ENCODE results near the gene PPP1R13B.

DNA sequence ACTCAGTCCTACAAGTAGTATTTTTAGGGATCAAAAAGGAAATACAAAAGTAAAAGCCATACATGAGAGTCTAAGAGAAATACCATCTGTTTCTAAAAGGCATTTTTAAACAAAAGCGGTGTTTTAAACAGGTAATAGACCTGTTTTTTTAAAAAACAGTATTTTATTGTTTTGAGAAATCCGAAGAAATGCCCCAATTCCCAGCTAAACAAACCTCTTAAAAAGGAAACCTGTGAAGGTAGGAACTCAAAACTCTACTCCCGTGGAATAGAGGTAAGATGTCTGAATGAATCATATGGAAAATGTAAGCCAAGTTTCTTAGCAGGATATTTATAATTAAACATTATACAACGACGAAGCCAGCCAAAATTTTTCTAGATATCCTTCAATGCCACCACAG lies 2.0 kb downstream of the PPP1R13B start:
- no peak for TF ChIP-seq CTCF (IDR thresholded peaks at IDR 0.05)
- TF ChIP-seq POLR2A (IDR thresholded peaks at IDR 0.05) = no peak

Data from esophagus squamous epithelium (tissue), 4 donors.